ENCODE results near the gene GTPBP3. TPM values are rescaled to one million over a fixed set of nuclear protein-coding genes. Genes with fewer than 3 reads are reported as not detected.

GTPBP3 gene
- total and polyA plus RNA-seq, 2 of the 13 experiments (the other 11 are each of a cell fraction or from before 2014, with no cell fraction given) = 17.5 to 30.0 TPM

- TF ChIP-seq ZSCAN30 (CRISPR knock-in tag; IDR thresholded peaks at IDR 0.05) (no peak), YEATS4 (CRISPR knock-in tag; IDR thresholded peaks at IDR 0.05; ENCODE audit: borderline replicate concordance) (no peak), KDM2A (CRISPR knock-in tag; IDR thresholded peaks at IDR 0.05; ENCODE audit: borderline replicate concordance, low read depth) (peak; percentile 32; the same call in 1 of the 2 replicates), ZBTB10 (CRISPR knock-in tag; IDR thresholded peaks at IDR 0.05; ENCODE audit: borderline replicate concordance) (peak; percentile 17; the same call in 1 of the 2 replicates), ZSCAN21 (CRISPR knock-in tag; IDR thresholded peaks at IDR 0.05; ENCODE audit: borderline replicate concordance) (peak; percentile 76; the same call in 1 of the 2 replicates), NFKB2 (CRISPR knock-in tag; IDR thresholded peaks at IDR 0.05; ENCODE audit: borderline replicate concordance) (0 out of 2 replicates have a peak, but pooled peaks have one; percentile 29), HINFP (CRISPR knock-in tag; IDR thresholded peaks at IDR 0.05; ENCODE audit: low read depth) (peak; percentile 100), NR2F2 (IDR thresholded peaks at IDR 0.05; ENCODE audit: borderline replicate concordance, low read depth) (peak; percentile 76), ZNF331 (CRISPR knock-in tag; IDR thresholded peaks at IDR 0.05) (no peak; the same call in 1 of the 2 replicates), TP53 (CRISPR knock-in tag; conservative IDR thresholded peaks at IDR 0.05) (no peak), MXI1 (IDR thresholded peaks at IDR 0.05; ENCODE audit: borderline replicate concordance, low read depth, low read length) (peak; percentile 77; the same call in 1 of the 3 replicates), TAF1 (CRISPR knock-in tag; IDR thresholded peaks at IDR 0.05) (peak; percentile 73), IRF2 (CRISPR knock-in tag; IDR thresholded peaks at IDR 0.05) (peak; percentile 53; the same call in 1 of the 2 replicates), NFYC (CRISPR knock-in tag; IDR thresholded peaks at IDR 0.05) (peak; percentile 99), ZNF607 (CRISPR knock-in tag; IDR thresholded peaks at IDR 0.05; ENCODE audit: borderline replicate concordance) (peak; percentile 36; the same call in 1 of the 2 replicates), SOX6 (IDR thresholded peaks at IDR 0.05) (no peak), SOX6 (CRISPR knock-in tag; IDR thresholded peaks at IDR 0.05) (peak; percentile 15), ZFAT (CRISPR knock-in tag; conservative IDR thresholded peaks at IDR 0.05) (no peak), CERS6 (CRISPR knock-in tag; IDR thresholded peaks at IDR 0.05) (no peak), IRF9 (CRISPR knock-in tag; IDR thresholded peaks at IDR 0.05; ENCODE audit: borderline replicate concordance) (no peak), HNF4G (IDR thresholded peaks at IDR 0.05; ENCODE audit: borderline replicate concordance, low read depth, low read length) (peak; percentile 48; the same call in 1 of the 2 replicates), HNF4G (CRISPR knock-in tag; IDR thresholded peaks at IDR 0.05; ENCODE audit: borderline replicate concordance, low read depth) (no peak), ZNF282 (IDR thresholded peaks at IDR 0.05; ENCODE audit: partially characterized antibody) (no peak), ZNF10 (CRISPR knock-in tag; IDR thresholded peaks at IDR 0.05; ENCODE audit: borderline replicate concordance, low read depth) (no peak), BCL6 (CRISPR knock-in tag; IDR thresholded peaks at IDR 0.05) (no peak)
Measured at GRCh38 chr19:17309198-17309964, 28.0 kb upstream of the GTPBP3 start, which contains the start of gene DDA1 (continued).
